ENCODE data around the gene TBCEL.
"Not testable (repeated sequence)": the region's sequence is repeated elsewhere in the genome, so short reads cannot be mapped to it uniquely, and the experiment has no call there.

TBCEL gene

GRCh38 chr11:121029813-121030445, 6.0 kb downstream of the TBCEL start:
- no peak for DNase-seq

- no peak for DNase-seq
Measured at GRCh38 chr11:121031167-121031566, 7.3 kb downstream of the TBCEL start.

- not testable (repeated sequence) for DNase-seq
Measured at GRCh38 chr11:121031648-121032047, 7.7 kb downstream of the TBCEL start.

GRCh38 chr11:121032546-121032945, 8.6 kb downstream of the TBCEL start:
- peak in 1 of 2 experiments; percentile 6 for DNase-seq

- DNase-seq: no peak
Measured at GRCh38 chr11:121033635-121034034, 9.7 kb downstream of the TBCEL start.

- DNase-seq: no peak
Measured at GRCh38 chr11:121035169-121035755, 11.4 kb downstream of the TBCEL start.

GRCh38 chr11:121035780-121036179, 11.9 kb downstream of the TBCEL start:
- DNase-seq: no peak

- no peak for DNase-seq
Measured at GRCh38 chr11:121037016-121037415, 13.1 kb downstream of the TBCEL start.

GRCh38 chr11:121038648-121039409, 14.9 kb downstream of the TBCEL start:
- no peak for DNase-seq

- DNase-seq: no peak
Measured at GRCh38 chr11:121039971-121040613, 16.2 kb downstream of the TBCEL start.

- DNase-seq: no peak
Measured at GRCh38 chr11:121040614-121041002, 16.7 kb downstream of the TBCEL start.

GRCh38 chr11:121041072-121041471, 17.2 kb downstream of the TBCEL start:
- DNase-seq: no peak

GRCh38 chr11:121042296-121042695, 18.4 kb downstream of the TBCEL start:
- DNase-seq: no peak

- DNase-seq: no peak
Measured at GRCh38 chr11:121047926-121048325, 24.0 kb downstream of the TBCEL start.

GRCh38 chr11:121048464-121049233, 24.7 kb downstream of the TBCEL start:
- DNase-seq: no peak

GRCh38 chr11:121053244-121053643, 29.3 kb downstream of the TBCEL start:
- no peak for DNase-seq

- no peak for DNase-seq
Measured at GRCh38 chr11:121054266-121054665, 30.4 kb downstream of the TBCEL start.

GRCh38 chr11:121055076-121055475, 31.2 kb downstream of the TBCEL start:
- DNase-seq: no peak

- DNase-seq: no peak
Measured at GRCh38 chr11:121057922-121058321, 34.0 kb downstream of the TBCEL start.

- DNase-seq: no peak
Measured at GRCh38 chr11:121058941-121059340, 35.0 kb downstream of the TBCEL start.

GRCh38 chr11:121059605-121060004, 35.7 kb downstream of the TBCEL start:
- DNase-seq: peak in 1 of 2 experiments; percentile 1

GRCh38 chr11:121063728-121064127, 39.8 kb downstream of the TBCEL start:
- DNase-seq: no peak

- DNase-seq: no peak
Measured at GRCh38 chr11:121066623-121067022, 42.7 kb downstream of the TBCEL start.
